ENCODE results near the gene TM4SF20.

TM4SF20 gene

GRCh38 chr2:227379095-227379494, at the start of gene TM4SF20:
TM4SF20 (minus strand) TSS chr2:227379306; CDS start chr2:227379268, 38 bp downstream.
- DNase-seq (ENCODE audit: low read depth): no peak

GRCh38 chr2:227428731-227429285, 49.7 kb upstream of the TM4SF20 start:
- DNase-seq (ENCODE audit: low read depth): no peak

GRCh38 chr2:227423656-227424499, 44.8 kb upstream of the TM4SF20 start:
- no peak for DNase-seq (ENCODE audit: low read depth)

GRCh38 chr2:227420087-227421052, 41.3 kb upstream of the TM4SF20 start:
- DNase-seq (ENCODE audit: low read depth): no peak

GRCh38 chr2:227416701-227417100, 37.6 kb upstream of the TM4SF20 start:
- DNase-seq (ENCODE audit: low read depth): no peak

- peak; percentile 73 for DNase-seq (ENCODE audit: low read depth)
These were observed 36.7 kb upstream of the TM4SF20 start for GRCh38 chr2:227415538-227416424.

- no peak for DNase-seq (ENCODE audit: low read depth)
These were observed 35.7 kb upstream of the TM4SF20 start for GRCh38 chr2:227414846-227415245.

- no peak for DNase-seq (ENCODE audit: low read depth)
These were observed 34.3 kb upstream of the TM4SF20 start for GRCh38 chr2:227413371-227413770.

GRCh38 chr2:227412877-227413276, 33.8 kb upstream of the TM4SF20 start:
- no peak for DNase-seq (ENCODE audit: low read depth)

GRCh38 chr2:227411990-227412350, 32.9 kb upstream of the TM4SF20 start:
- no peak for DNase-seq (ENCODE audit: low read depth)

- no peak for DNase-seq (ENCODE audit: low read depth)
These were observed 32.3 kb upstream of the TM4SF20 start for GRCh38 chr2:227411320-227411989.

- no peak for DNase-seq (ENCODE audit: low read depth)
These were observed 31.1 kb upstream of the TM4SF20 start for GRCh38 chr2:227410191-227410590.

- peak; percentile 60 for DNase-seq (ENCODE audit: low read depth)
These were observed 28.6 kb upstream of the TM4SF20 start for GRCh38 chr2:227407591-227408151.

GRCh38 chr2:227406177-227407031, 27.3 kb upstream of the TM4SF20 start:
- DNase-seq (ENCODE audit: low read depth): peak; percentile 92

GRCh38 chr2:227404585-227405271, 25.6 kb upstream of the TM4SF20 start:
- no peak for DNase-seq (ENCODE audit: low read depth)

- DNase-seq (ENCODE audit: low read depth): no peak
These were observed 23.9 kb upstream of the TM4SF20 start for GRCh38 chr2:227402959-227403358.

- no peak for DNase-seq (ENCODE audit: low read depth)
These were observed 23.2 kb upstream of the TM4SF20 start for GRCh38 chr2:227402321-227402720.

- no peak for DNase-seq (ENCODE audit: low read depth)
These were observed 22.4 kb upstream of the TM4SF20 start for GRCh38 chr2:227401550-227401949.

Data from fibroblast of the conjunctiva (primary cell).